Measurements from ENCODE around the gene ARL16.
A peak's percentile ranks its signal among the peaks of the same experiment; 100 is the strongest.

Gene ARL16

DNA sequence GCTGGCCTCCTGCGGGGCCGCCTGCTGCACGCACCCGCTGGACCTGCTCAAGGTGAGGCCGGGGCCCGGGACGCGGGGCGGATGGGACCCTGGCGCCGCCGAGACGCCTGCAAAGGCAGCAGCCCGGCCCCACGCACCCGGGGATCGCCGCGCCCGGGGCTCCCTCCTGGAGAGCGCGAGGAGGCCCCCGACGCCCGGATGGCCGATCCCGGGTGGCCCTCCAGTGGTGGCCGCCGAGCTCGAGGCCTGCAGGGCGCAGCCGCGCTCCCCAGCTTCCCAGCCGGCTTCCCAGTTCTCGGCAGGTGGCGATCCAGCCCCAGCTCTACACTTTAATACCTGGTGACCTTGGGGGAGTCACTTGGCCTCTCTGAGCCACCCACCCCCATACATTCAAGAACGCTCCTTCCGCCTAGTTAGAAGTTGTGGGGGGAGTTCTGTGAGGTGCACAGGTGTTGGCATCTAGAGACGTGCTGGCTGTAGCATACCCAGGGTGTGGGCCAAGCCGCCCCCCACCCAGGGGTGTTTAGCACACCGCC is 28.9 kb upstream of the ARL16 start:
- peak in 2 of 3 donors; percentile 38 to 67 for DNase-seq

DNA sequence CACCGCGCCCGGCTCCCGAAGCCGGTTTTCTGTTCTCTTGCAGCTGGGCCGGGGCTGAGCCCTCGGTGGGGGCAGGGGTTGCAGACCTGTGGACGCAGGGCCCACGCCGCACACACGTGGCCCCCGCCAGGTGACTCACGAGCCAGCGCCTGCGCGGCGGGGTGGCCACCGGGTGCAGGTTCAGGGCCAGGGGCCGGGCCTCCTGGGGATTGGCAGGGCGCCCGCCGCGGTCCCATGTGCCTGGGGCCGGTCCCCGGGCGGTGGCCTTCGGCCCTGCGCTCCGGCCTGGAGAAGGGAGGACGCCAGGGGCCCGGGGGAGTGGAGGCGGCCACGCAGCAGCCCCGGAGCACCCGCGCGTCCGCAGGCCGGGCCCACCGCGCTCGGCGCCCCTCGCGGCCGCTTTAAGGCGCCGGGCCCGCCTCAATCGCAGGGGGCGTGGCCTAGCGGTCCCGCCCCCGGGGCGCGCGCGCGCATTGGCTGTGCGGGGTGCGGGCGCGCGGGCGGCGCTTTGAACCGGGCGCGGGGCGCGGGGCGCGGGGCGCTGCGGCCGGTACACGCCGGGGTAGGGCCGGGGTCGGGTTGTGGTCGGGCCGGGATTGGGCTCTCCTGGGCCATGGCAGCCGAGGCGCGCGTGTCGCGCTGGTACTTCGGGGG is 28.3 kb upstream of the ARL16 start, which contains the start of gene SLC25A10:
Gene SLC25A10 (plus strand): TSS at position 471 of the 654 bp plus-strand sequence. CDS start 143 bp downstream, at position 614.
- peak; percentile 81 to 95 (median 89) for DNase-seq

DNA sequence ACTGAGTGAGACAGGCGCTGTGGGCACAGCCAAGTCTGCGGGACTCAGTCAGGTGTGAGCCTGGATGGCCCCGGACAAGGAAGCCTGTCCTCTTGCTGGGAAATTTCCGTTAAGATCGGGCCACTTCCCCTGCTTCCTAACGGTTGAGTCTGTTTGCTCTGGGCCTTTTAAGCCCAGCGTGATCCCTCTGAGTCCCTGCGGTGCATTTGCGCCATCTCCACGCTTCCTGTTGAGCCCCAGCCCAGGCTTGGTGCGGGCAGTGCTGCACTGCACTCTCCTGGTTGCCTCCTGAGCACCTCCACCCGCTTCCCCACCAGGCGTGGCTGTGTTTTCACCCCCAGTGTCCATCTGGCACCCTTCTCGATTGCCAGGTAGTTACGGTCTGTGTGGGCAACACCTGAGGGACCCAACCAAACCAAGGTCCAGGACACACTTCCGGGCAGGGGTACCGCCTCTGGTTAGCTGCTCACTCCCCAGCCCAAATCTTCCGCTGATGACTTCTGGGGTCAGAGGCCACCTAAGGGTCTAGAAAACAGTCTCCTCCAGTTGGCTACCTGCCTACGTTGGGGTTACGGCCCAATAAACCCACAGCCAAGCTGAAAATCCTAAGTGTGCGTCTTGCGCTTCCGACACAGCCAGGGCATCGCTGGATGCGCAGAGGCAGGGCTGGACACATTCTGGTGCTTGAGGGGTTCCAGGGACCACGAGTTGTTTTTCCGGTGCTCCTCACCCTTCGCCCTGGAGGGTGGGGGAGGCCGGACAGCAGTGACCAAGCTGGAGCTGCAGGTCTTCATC is 27.1 kb upstream of the ARL16 start:
- peak; percentile 40 to 44 (median 41) for DNase-seq

DNA sequence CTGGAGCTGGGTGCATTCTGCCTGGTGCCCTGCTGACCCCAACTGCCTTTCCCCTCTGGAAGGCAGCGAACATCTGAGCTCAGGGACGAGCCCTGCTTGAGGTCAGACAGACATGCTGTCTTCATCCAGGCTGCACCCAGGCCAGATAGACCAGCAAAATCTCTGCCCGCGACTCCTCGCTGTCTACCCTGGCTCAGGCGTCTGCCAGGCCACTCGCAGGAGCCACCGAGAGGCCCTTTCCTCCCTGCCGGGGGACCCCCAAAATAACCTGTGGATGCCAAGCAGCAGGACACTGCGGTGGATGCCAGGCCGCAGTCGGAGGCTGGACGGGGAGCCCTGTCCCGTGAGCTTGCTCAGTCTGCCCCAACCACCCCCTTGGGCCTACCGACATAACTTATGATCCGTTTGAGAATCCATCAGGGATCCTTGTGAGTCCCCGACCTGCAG is 25.2 kb upstream of the ARL16 start:
- no peak for DNase-seq

DNA sequence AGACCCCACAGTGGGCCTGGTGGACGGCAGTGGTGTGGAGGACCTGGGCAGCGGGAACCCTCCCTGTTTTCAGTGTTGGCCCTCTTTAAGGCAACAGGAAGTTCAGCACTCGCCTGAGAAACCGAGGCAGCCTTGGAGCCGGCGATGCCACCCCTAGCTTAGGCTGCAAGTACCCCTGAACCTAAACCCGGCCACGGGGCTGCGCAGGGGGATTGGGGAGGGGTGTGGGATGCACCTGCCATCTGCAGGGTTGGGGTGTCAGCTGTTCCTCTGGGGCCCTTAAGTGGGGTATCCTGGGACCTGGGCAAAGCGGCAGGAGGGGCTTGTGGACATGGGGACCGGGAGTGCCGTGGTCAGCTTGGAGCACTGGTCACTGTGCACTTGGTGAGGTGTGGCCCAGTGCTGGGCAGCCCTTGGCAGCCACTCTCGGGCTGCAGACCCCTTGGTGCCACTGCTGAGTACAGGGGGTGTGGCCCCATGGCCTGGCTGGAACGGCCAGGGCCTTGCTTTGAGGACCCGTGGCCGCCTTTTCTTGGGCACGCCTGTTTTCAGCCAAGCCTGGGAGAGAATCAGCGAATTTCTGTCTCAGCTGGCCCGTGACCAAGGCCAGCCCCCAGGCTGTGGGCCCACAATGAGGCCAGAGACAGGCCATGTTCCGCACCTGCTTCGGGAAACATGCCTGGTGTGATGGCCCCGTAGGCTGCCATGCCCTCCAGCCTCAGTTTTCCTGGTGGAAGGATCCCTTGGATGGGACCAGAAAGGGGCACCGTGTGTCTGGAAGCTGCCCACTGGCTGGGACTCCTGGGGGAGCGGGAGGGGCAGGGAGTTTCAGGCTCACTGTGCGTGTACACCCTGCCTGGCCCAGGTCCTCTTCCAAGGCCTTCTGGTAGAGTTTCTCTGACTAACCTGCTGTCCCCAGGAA is 24.4 kb upstream of the ARL16 start:
- DNase-seq, result no peak

DNA sequence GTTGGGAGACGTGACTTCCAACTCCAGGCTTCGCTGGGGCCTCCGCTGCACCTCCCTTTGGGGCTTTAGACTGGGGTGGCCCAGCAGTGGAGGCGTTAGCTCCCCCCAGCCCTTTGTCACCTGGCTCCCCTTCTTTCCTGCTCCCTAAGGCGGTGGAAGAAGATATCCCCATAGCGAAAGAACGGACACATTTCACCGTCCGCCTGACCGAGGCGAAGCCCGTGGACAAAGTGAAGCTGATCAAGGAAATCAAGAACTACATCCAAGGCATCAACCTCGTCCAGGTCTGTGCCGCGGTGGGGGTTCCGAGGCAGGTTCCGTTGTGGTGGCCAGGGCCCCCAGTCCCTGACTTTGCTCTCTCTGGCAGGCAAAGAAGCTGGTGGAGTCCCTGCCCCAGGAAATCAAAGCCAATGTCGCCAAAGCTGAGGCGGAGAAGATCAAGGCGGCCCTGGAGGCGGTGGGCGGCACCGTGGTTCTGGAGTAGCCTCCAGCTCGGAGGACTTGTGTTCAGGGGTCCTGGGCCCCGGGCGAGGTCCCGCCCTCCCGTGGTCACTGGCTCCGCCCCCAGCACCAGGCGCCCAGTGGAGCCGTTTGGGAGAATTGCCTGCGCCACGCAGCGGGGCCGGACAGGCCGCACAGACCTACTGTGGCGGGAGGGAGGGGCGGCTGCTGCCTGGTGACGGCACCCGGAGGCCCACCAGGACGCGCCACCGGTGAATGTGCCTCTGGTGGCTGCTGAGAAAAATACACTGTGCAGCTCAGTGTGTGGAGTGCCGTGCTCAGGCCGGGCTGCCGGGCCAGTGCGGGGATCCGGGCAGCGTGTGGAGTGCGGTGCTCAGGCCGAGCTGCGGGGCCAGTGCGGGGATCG is 23.4 kb upstream of the ARL16 start:
- no peak for DNase-seq

DNA sequence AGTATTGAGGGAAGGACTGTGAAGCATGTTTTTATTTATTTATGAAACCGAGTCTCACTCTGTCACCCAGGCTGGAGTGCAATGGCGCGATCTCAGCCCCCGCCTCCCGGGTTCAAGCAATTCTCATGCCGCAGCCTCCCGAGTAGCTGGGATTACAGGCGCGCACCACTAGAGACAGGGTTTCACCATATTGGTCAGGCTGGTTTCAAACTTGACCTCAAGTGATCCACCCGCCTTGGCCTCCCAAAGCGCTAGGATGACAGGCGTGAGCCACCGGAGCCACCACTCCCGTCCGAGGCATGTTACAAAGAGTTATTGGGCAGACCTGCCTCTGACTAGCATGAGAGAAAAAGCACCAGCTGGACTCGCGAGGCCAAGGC is 22.6 kb upstream of the ARL16 start:
- no peak for DNase-seq

DNA sequence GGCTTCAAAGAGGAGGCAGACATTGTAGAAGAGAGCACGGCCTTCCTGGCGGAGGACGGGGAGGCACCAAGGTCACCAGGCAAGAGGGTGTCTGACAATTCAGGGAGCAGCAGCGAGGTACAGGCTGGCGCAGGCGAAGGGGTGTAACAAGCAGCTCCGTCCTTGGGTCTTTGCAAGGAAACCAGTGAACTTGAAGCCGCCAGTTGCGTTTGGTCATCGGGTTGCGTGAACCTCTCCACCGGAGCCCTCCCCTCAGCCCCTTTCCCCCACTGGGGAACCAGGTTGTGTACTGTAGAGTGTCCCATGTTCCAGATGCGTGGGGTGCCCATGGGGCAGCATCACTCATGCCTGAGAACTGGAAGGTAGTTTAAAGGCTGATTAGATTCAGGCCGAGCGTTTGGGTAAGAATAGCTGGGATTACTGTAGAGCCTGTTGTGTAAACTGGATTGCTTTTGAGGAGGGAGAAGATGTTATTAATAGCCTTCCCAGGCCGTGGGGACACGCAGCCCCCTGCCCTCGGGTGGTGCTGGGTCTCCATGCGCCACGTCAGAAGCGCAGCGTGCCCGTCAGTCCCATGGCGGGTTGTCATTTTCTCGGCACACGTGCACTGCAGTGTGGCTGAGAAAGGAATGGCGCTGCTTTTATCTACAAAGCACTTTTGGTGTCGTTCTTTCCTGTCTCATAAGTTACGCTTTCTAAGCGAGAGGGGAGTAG is 22.1 kb upstream of the ARL16 start:
- no peak for DNase-seq

DNA sequence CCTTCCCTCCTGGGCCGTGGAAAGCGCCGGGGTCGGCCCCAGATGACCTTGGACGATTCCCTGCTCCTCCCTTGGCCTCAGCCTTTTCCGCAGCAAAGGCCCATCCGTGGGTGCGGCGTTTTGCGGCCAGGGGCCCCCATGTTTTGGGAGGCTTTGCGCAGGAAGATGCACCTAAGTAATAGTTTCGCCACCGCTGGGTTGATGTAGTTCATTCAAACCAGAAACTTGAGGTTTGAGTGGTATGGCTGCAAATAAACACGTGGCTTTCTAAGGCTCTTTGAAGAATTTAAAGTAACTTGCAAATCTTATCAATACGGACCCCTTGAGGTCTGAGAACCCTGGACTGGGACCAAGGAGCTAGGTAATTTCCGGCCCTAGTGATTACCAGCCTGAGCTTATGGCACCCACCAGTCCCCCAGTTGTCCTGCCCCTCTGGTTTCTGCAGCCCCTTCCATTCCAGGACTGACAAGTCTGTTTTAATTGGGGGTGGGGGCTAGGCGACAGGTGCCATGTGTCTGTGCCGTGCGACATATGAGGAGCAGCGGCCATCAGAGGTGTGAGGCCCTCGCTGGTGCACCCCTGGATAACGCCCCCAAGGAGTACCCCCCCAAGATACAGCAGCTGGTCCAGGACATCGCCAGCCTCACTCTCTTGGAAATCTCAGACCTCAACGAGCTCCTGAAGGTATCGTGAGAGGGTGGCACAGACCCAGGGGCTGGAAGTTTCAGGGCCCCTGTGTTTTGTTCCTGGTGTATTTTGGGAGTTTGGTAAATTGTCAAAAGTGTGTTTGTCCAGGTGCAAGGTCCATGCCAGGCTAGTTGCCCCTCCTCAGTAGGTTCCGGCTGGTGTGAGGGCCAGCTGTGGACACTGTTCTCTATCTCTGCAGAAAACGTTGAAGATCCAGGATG is 20.4 kb upstream of the ARL16 start:
- peak in 1 of 3 donors; percentile 29 for DNase-seq

DNA sequence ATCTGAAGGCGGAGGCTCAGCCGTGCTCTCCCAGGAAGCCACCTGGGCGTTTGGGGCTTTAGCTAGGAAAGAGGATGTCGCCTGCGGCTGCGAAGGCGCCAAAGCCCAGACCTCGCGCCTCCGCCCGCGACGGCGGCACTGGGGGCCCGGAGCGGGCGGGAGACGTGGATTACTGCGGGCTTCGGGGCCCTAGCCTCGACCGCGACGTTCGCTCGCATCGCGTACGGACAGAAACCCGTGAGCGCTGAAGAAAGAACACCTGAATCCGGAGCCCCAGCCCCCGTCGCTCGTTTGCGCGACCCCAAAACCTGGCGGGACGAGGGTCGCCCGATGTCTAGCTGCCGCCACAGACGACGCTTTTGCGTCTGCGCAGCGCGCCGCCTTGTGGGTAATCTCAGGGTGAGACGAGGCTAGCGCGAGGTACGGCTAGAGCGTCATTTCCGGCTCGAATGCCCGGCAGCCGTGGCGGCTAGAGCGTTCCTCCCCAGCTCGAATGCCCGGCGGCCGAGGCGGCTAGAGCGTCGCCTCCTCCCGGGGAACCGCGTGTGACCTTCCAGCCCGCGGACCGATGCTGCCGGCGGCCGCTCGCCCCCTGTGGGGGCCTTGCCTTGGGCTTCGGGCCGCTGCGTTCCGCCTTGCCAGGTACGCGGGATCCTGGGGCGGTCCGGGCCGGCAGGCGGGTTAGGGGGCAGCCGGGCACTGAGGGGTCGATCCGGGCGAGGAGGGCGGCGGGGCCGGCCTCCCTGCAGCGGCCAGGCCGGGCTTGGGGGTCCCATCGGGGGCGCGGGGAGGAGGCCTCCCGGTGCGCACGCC is 19.5 kb upstream of the ARL16 start, which contains the start of gene MRPL12:
Gene MRPL12 (plus strand): TSS at position 434 of the 813 bp plus-strand sequence. CDS start 135 bp downstream, at position 569.
- DNase-seq, result peak; percentile 97

DNA sequence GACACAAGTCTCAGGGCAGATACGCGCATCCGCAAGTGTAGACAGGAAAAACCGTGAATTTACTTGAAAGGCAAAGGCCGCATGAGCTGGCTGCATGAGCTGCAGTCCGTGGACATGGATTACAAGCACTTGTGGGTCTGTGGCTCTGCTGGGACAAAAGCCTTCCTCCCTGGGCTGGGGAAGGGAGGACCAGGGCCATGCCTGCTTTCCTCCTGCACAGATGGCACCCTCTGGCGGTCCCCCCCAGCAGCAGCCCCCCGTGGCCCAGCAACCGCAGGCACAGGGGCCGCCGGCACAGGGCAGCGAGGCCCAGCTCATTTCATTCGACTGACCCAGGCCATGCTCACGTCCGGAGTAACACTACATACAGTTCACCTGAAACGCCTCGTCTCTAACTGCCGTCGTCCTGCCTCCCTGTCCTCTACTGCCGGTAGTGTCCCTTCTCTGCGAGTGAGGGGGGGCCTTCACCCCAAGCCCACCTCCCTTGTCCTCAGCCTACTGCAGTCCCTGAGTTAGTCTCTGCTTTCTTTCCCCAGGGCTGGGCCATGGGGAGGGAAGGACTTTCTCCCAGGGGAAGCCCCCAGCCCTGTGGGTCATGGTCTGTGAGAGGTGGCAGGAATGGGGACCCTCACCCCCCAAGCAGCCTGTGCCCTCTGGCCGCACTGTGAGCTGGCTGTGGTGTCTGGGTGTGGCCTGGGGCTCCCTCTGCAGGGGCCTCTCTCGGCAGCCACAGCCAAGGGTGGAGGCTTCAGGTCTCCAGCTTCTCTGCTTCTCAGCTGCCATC is 17.9 kb upstream of the ARL16 start:
- DNase-seq, result peak in 1 of 3 donors; percentile 16

DNA sequence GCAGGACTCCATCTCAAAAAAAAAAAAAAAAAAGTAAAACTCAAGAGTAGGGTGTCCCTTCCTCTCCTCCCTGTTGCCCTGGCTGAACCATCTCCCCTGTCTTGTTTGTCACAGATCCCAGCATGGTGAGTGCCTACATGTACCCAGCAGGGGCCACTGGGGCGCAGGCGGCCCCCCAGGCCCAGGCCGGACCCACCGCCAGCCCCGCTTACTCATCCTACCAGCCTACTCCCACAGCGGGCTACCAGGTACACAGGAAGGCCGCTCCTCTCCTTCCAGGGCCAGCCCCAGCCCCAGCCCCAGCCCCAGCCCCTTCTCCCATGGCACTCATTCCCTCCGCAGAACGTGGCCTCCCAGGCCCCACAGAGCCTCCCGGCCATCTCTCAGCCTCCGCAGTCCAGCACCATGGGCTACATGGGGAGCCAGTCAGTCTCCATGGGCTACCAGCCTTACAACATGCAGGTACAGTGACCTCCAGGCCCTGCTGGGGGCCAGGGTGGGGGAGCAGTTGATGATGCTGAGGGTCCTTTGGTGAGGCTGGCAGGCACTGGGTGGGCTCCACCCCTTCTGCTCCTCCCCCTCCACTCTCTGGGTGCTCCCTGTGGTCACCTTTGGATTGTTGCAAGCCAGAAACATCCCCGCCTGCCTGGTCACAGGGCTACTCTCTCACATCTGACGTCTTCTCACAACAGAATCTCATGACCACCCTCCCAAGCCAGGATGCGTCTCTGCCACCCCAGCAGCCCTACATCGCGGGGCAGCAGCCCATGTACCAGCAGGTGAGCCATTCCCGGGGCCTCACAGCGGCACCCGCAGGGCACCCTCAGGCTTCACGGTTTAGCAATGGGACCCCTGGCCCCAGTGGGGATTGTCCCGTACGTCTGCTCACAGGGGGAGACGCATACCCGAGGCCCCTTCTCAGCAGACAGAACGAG is 17.0 kb upstream of the ARL16 start:
- DNase-seq, result no peak

DNA sequence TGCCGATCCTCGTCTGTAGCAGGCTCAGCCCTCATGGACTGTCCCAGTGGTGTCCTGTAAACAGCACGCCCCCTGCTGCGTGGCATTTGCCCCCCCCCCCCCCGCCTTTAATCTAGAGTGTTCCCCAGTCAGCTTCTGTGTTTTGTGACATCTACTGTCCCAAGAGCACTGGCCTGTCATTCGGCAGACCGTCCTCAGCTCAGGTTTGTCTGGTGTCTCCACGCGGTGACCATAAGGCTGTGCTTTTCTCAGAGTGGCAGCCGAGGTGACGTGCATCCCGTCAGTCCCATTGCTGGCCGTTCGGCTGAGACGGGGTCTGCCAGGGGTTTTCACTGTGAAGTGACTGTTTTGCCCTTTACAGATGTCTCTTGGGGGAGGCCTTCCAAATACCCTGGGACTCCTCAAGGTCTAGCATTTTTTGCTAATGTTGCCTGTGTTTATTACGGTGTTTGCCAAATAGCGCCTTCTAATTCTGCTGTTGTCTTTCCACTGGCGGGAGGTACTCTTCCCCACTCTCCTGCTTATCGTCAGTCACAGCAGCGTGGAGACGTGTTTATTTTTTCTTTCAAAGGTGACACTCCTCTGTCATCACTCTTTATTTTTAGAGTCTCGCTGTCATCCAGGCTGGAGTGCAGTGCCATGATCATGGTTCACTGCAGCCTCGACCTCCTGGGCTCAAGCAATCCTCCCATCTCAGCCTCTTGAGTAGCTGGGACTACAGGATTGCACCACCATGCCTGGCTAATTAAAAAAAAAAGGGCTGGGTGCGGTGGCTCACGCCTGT is 13.9 kb upstream of the ARL16 start:
- no peak for DNase-seq

DNA sequence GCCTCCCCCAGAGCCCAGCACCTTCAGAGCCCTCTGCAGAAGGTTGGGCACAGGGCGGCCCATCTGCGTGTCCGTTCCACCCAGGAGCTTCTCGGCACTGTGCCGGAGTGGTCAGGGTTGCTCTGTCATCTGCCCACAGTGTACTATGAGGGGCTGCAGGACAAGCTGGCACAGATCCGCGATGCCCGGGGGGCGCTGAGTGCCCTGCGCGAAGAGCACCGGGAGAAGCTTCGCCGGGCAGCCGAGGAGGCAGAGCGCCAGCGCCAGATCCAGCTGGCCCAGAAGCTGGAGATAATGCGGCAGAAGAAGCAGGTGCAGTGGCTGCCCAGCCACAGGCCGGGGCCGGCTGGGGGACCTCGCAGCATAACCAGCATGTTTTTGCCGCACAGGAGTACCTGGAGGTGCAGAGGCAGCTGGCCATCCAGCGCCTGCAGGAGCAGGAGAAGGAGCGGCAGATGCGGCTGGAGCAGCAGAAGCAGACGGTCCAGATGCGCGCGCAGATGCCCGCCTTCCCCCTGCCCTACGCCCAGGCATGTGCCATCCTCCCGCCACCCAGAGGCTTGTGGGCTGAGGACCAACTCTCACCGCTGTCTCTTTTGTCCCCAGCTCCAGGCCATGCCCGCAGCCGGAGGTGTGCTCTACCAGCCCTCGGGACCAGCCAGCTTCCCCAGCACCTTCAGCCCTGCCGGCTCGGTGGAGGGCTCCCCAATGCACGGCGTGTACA is 12.8 kb upstream of the ARL16 start:
- DNase-seq, result no peak

DNA sequence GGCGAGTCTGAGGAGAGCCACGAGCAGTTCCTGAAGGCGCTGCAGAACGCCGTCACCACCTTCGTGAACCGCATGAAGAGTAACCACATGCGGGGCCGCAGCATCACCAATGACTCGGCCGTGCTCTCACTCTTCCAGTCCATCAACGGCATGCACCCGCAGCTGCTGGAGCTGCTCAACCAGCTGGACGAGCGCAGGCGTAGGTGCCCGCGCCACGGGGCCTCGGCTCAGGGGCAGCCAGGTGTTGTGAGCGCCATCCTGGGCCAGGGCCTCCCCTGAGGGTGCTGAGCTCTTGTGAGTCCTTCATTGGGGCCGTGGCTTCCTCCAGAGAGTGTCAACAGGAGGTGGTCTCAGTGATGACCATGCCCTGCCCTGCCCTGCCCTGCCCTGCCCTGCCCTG is 12.2 kb upstream of the ARL16 start:
- no peak for DNase-seq
